IMR-90 (cell line): ENCODE results near the gene HBZ. TPM values are rescaled to one million over a fixed set of nuclear protein-coding genes. Genes with fewer than 3 reads are reported as not detected.

ENCODE experiments used
- ATAC-seq: fragments of 200-7000 bp; cut with Tn5 transposase; 2 replicates; pipeline ENCODE4 v1.9.1; 2020; ENCODE audit warnings: low read depth, mild to moderate bottlenecking, moderate library complexity
- BruUV-seq: library from RNA; stranded (reverse); fragments of 400-500 nt; replicated peaks from 2 replicates; lab custom pipeline; 2021; lab: Mats Ljungman, UMichigan
- CTCF ChIA-PET: fragments of 300-600 bp; formaldehyde crosslinking; extraction: SDS; loops from one replicate; lab custom pipeline; 2021; ENCODE audit warnings: antibody characterized with exemption; lab: Yijun Ruan, JAX
- POLR2A ChIA-PET: fragments of 300-600 bp; sonication (Branson Sonifier 250); formaldehyde crosslinking; loops from one replicate; lab custom pipeline; 2022; ENCODE audit warnings: antibody characterized with exemption; ENCODE audit not compliant: unreplicated experiment; lab: Charles Lee
- DNase-seq: peaks from one replicate; pipeline ENCODE4 v3.0.0; 2013
- H2AFZ ChIP-seq: replicated peaks from 2 replicates; pipeline ENCODE3; 2013; ENCODE audit warnings: low read length, mild to moderate bottlenecking; ENCODE audit not compliant: poor library complexity
- H2AK5ac ChIP-seq: 2 replicates; pipeline ENCODE4 v1.6.1; 2013; ENCODE audit warnings: low read depth, low read length, inconsistent platforms
- H2AK9ac ChIP-seq: replicated peaks from 2 replicates; pipeline ENCODE3; 2013; ENCODE audit warnings: mild to moderate bottlenecking, low read depth, low read length, moderate library complexity; ENCODE audit not compliant: poor library complexity
- H2BK120ac ChIP-seq: 2 replicates; pipeline ENCODE4 v1.6.1; 2013; ENCODE audit warnings: low read depth, low read length, inconsistent platforms
- H2BK15ac ChIP-seq: 3 replicates; pipeline ENCODE4 v1.6.1; 2013; ENCODE audit warnings: low read depth, low read length, inconsistent platforms
- H2BK20ac ChIP-seq: 2 replicates; pipeline ENCODE4 v1.6.1; 2013; ENCODE audit warnings: low read depth, mild to moderate bottlenecking, inconsistent platforms, low read length, moderate library complexity
- H2BK5ac ChIP-seq: 2 replicates; pipeline ENCODE4 v1.6.1; 2013; ENCODE audit warnings: mild to moderate bottlenecking, low read depth, low read length, inconsistent platforms; ENCODE audit not compliant: poor library complexity, severe bottlenecking
- H3K14ac ChIP-seq: replicated peaks from 2 replicates; pipeline ENCODE4 v1.6.1; 2013; ENCODE audit warnings: low read depth, low read length, inconsistent platforms
- H3K18ac ChIP-seq: 2 replicates; pipeline ENCODE4 v1.6.1; 2013; ENCODE audit warnings: low read depth, low read length, control low read depth
- H3K23ac ChIP-seq: 2 replicates; pipeline ENCODE4 v1.6.1; 2013; ENCODE audit warnings: low read depth, low read length, inconsistent platforms
- H3K27ac ChIP-seq: 2 replicates; pipeline ENCODE4 v1.5.1; 2013; ENCODE audit warnings: mild to moderate bottlenecking, control low read depth, low read length; ENCODE audit not compliant: insufficient read depth
- H3K27me3 ChIP-seq: 2 replicates; pipeline ENCODE4 v1.6.1; 2013; ENCODE audit warnings: low read length; ENCODE audit not compliant: control insufficient read depth, insufficient read depth
- H3K36me3 ChIP-seq: 2 replicates; pipeline ENCODE4 v1.6.1; 2013; ENCODE audit warnings: low read length, mixed read lengths; ENCODE audit not compliant: control insufficient read depth, insufficient read depth
- H3K4ac ChIP-seq: 2 replicates; pipeline ENCODE4 v1.6.1; 2013; ENCODE audit warnings: low read depth, low read length, inconsistent platforms
- H3K4me1 ChIP-seq: 2 replicates; pipeline ENCODE4 v1.6.1; 2013; ENCODE audit warnings: low read length, mixed read lengths; ENCODE audit not compliant: control insufficient read depth, insufficient read depth
- H3K4me2 ChIP-seq: 2 replicates; pipeline ENCODE4 v1.6.1; 2013; ENCODE audit warnings: low read depth, mild to moderate bottlenecking, control low read depth, low read length, moderate library complexity
- H3K4me3 ChIP-seq: 2 replicates; pipeline ENCODE4 v1.5.1; 2013; ENCODE audit warnings: low read depth, mild to moderate bottlenecking, control low read depth, low read length, moderate library complexity; ENCODE audit not compliant: insufficient read depth
- H3K56ac ChIP-seq: 2 replicates; pipeline ENCODE4 v1.6.1; 2013; ENCODE audit warnings: low read length, inconsistent platforms; ENCODE audit not compliant: insufficient read depth; ENCODE audit errors: extremely low read depth
- H3K79me1 ChIP-seq, 2 experiments: 2 replicates each; pipeline ENCODE4 v1.6.1; 2013; ENCODE audit warnings: low read length in 2 of 2, inconsistent platforms in 1 of 2, low read depth in 1 of 2
- H3K9ac ChIP-seq: 2 replicates; pipeline ENCODE4 v1.6.1; 2013; ENCODE audit warnings: low read depth, low read length, control low read depth
- H3K9me1 ChIP-seq: 2 replicates; pipeline ENCODE4 v1.6.1; 2013; ENCODE audit warnings: low read length, inconsistent platforms; ENCODE audit not compliant: insufficient read depth
- H3K9me3 ChIP-seq: 2 replicates; pipeline ENCODE4 v1.6.1; 2013; ENCODE audit warnings: low read length; ENCODE audit not compliant: control insufficient read depth, insufficient read depth
- H4K20me1 ChIP-seq: 2 replicates; pipeline ENCODE4 v1.6.1; 2013; ENCODE audit warnings: low read length, inconsistent platforms; ENCODE audit not compliant: insufficient read depth
- H4K5ac ChIP-seq: 2 replicates; pipeline ENCODE4 v1.6.1; 2013; ENCODE audit warnings: mild to moderate bottlenecking, low read depth, low read length, control low read depth
- H4K8ac ChIP-seq, 2 experiments: 2 replicates each; pipeline ENCODE4 v1.6.1; 2013; ENCODE audit warnings: low read depth in 2 of 2, low read length in 2 of 2, control low read depth in 1 of 2, inconsistent platforms in 1 of 2
- H4K91ac ChIP-seq: 2 replicates; pipeline ENCODE4 v1.6.1; 2013; ENCODE audit warnings: low read depth, low read length, inconsistent platforms; ENCODE audit not compliant: insufficient read depth
- BHLHE40 ChIP-seq: fragments of 150-350 bp; IDR thresholded peaks from 2 replicates; pipeline ENCODE4 v1.6.1; 2016; ENCODE audit warnings: mild to moderate bottlenecking, low read depth, low read length
- WGBS, 2 experiments: methylation state at CpG; one replicate each; pipeline versions ENCODE4 v1.1.5 to v1.1.7; 2013; ENCODE audit warnings: missing lambda C conversion rate in 2 of 2; ENCODE audit not compliant: insufficient read length in 1 of 2; ENCODE audit errors: extremely low coverage in 2 of 2; 5-methylcytosine and 5-hydroxymethylcytosine counted together
- dilution Hi-C: fragments of 300-500 bp; cut with HindIII; formaldehyde crosslinking; loops from one replicate; pipeline ENCODE4 v1.14.3; 2018; ENCODE audit warnings: low sequenced_read_pairs; ENCODE audit not compliant: unreplicated experiment
- in situ Hi-C: fragments of 300-500 bp; cut with MboI; formaldehyde crosslinking; loops from 3 replicates; pipeline ENCODE4 v1.14.3; 2019; ENCODE audit warnings: low sequenced_read_pairs, inconsistent platforms, mixed read lengths
- intact Hi-C: fragments of 100-400 bp; cut with micrococcal nuclease; formaldehyde crosslinking; loops from 2 replicates; pipeline ENCODE4 v1.10.0; 2022
- polyA plus RNA-seq, 3 experiments: library from polyadenylated mRNA; depleted of rRNA; stranded (reverse); fragments of >200 nt; gene quantifications; 2 replicates each; pipeline ENCODE4 v1.2.3, GENCODE V29; 2012; ENCODE audit warnings: low replicate concordance in 1 of 3
- total RNA-seq: library from RNA; depleted of rRNA; stranded (reverse); fragments of >200 nt; gene quantifications from 2 replicates; pipeline ENCODE4 v1.2.3, GENCODE V29; 2012

Gene HBZ
- total and polyA plus RNA-seq, 2 of the 4 experiments (the other 2 are of a cell fraction), result not detected

DNA sequence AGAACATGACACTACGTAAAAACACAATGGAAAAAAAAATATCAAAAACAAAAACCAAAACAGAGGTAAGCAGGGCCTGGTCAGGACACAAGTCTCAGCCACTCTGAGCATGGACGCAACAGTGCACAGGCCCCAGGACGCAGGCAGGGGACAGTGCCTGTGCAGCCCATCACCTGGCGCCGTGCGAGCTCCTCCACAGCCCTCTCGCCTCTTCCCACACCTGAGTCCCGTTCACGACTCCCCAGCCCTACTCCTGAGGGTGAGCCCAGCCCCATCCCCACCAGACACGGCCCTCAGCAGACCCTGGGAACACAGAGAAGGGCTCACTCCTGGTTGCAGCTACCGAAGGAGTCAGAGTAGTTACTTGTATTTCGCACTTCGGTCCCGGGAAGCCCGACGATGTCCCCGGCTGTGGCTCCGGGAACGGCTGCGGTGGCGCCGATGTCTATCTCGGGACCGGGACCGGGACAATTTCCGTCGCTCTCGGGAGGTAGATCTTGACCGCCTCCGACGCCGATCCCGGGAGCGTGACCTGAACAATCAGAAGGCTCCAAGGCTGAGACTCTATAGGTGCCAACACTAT, 37.3 kb downstream of the HBZ start:
- H3K4me2 ChIP-seq, result no peak overlapping the region
- H2BK20ac ChIP-seq, result no peak overlapping the region
- H3K27ac ChIP-seq, result no peak overlapping the region
- dilution Hi-C loops, result no loop called here
- H2AFZ ChIP-seq, result no peak overlapping the region
- no peak for ATAC-seq
- WGBS, 2 experiments, result 98% methylated on average over 20 of the region's 34 CpGs; no CpG with 5 or more reads in 1 of the 2 experiments
- ChIA-PET POLR2A (no interaction called here), CTCF (no interaction called here)
- intact Hi-C loops, result no loop called here
- H4K91ac ChIP-seq, result no peak overlapping the region
- H3K9me1 ChIP-seq, result peaks cover under 1% of the 10 kb centered on the region
- H3K27me3 ChIP-seq, result no peaks in the 10 kb centered on the region
- no peak overlapping the region for H4K8ac ChIP-seq
- H3K9me3 ChIP-seq, result no peaks in the 10 kb centered on the region
- no peaks in the 10 kb centered on the region for H3K4me1 ChIP-seq
- no peak overlapping the region for H3K14ac ChIP-seq
- peaks cover 8 to 33% of the 10 kb centered on the region in 2 experiments for H3K79me1 ChIP-seq
- H3K56ac ChIP-seq, result no peak overlapping the region
- no peak overlapping the region for H3K23ac ChIP-seq
- no peak overlapping the region for H2BK5ac ChIP-seq
- no peak overlapping the region for H3K9ac ChIP-seq
- no TSS peak for BruUV-seq
- H3K4me3 ChIP-seq, result no peak overlapping the region
- no peak overlapping the region for H3K4ac ChIP-seq
- peaks cover 67% of the 10 kb centered on the region for H3K36me3 ChIP-seq
- no peak overlapping the region for H2AK9ac ChIP-seq
- no peak overlapping the region for H2BK120ac ChIP-seq
- H4K5ac ChIP-seq, result no peak overlapping the region
- peaks cover 21% of the 10 kb centered on the region for H4K20me1 ChIP-seq
- DNase-seq, result no peak
- in situ Hi-C loops, result no loop called here
- TF ChIP-seq BHLHE40, result no peak
- H3K18ac ChIP-seq, result no peak overlapping the region
- H2AK5ac ChIP-seq, result no peak overlapping the region
- no peak overlapping the region for H2BK15ac ChIP-seq
